Glomerular endothelial cell (primary cell): ENCODE results near the gene ITGA1. TPM values are rescaled to one million over a fixed set of nuclear protein-coding genes. Genes with fewer than 3 reads are reported as not detected.

Experiments used
- DNase-seq: peaks from one replicate; pipeline ENCODE4 v3.0.0-alpha.2; 2011; ENCODE audit warnings: low read depth, low spot score; ENCODE audit errors: extremely low read depth
- total RNA-seq: library from RNA; depleted of rRNA; stranded (reverse); fragments of >200 nt; gene quantifications from 2 replicates; pipeline ENCODE4 v1.2.3, GENCODE V29; 2015

ITGA1 gene
- total RNA-seq, 1 donor from 2014 or later = 61.0 TPM

DNA sequence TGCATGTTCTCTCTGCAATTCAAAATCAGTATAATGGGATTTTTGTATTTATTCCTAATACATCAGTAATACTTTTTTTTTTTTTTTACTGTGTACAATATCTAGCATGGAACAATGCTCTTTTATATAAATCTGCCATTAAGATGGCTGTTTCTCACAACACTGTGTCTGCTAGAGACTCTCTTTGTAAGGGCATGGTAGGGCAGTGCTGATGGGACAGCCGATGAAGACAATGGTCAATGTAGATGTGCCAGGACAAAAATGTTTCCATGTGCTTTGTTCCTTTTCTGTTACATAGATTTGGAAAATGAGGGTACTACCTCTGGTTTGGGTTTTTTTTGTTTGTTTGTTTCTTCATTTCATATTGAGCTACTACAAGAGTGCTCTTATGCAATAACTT lies 106.1 kb downstream of the ITGA1 start:
- no peak for DNase-seq

DNA sequence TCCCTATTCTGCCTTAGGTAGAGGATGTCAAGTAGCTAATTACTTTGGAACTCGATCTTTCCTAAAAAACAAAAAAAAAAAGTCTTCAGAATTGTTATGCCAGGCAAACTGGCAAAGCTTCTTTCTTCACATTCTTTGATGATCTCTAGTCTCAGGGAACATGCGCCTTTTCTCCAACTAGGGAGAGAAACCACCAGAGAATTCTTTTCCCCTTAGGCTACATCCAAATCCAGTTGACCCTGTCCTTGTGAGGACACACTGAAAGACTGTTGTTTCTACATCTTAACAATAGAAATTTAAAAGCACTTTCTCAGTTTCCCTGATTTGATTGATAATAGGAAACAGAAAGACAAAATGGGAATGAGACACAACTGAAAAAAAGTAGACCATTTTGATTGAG lies 106.7 kb downstream of the ITGA1 start:
- no peak for DNase-seq

DNA sequence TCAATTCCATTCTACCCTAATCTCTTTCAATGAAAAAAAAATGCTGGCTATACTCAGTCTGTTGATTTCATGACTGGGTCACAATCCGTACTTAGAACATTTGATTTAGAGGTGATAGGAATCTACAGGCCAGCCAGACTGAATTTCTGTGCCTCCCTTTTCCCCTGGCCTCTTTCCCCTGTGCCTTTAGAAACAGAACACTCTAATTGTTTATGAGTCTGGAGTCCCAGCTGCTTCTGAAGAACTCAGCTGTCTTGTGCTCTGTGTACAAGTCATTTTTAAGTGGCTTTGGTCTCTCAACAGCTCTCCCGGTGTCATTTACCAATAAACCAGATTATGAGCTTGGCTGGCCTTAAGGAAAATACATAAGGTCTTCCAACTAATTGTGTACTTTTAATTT lies 107.4 kb downstream of the ITGA1 start:
- DNase-seq = no peak

DNA sequence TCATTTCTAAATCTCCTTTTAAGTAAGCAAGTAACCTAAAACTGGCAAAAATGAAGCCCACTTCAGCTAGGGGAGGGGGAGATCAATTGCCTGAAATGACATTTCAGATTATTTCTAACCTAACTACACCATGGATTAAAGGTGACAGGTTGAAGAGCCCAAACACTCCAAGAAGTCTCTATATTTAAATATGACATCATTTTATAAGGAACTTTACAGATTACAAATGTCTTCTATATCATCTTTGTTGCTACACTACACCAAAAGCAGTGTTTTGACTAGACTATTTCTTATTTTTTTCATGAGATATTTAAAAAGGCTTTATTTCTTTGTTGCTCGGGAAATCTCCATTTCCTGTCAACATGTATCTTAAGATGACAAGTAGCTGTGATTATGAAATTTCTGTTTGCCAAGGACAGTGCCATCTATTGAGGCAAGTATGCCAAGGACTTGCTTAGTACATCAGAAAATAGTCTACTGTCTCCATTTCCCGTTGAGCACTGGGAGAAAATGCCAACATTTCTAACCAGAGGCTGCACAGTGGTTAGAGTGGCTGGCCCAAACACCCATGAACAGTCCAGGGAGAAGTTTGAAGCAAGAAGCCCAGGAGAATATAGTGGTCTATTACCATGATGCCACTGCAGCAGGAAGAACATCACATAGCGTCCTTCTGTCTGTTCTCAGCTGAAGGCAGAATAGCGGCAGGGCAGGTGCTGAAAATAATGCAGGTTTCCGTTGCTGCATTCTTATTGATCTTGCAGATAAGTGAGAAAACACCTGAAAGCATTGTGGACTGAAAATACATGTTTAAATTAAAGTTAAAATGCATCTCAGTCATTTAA lies 108.1 kb downstream of the ITGA1 start:
- DNase-seq = no peak

DNA sequence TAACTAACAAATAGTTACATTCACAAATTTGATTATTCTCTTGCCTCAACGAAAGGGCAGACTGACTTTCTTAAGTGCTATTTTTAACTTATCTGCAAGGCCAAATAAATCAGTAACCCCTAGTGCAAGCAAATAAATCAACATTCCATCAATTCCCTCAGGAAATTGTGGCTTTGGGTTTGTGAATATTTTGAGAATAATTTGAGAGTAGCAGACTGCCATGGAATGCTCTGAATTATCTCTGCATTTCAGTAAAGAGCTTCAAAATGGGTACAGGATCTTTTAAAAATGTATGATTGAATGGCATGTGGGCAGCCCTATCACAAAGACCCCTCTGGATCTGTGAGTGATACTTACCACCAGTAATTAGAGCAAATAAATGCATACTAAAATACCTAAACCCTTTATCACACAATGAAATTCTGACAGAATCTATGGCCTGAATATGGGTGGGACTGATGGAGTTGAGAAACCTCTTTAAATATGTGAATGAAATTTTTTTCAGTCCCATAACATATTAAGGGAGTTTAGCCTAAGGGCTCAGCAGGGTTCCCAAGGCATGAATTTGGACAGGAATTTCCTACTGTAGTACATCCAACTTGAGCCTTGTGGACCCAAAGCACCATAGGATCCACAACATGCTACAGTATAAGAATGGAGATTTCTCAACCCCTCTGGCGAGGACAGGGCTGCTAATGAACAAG lies 109.0 kb downstream of the ITGA1 start:
- DNase-seq = no peak

DNA sequence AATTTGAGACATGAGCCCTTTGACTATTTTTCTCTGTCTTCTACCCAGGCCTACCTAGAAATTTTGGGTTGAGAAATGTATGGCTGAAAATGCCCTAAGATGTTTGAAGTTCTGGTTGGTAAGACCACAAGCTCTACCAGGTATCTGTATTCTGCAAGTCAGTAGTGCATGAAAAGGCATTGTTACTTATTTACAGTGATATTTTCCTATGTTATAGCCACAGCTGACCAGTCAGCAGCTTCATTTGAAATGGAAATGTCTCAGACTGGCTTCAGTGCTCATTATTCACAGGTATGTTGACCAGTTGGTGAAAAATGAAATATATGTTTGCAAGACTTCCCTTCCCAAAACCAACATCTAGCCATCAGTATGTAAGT lies 109.5 kb downstream of the ITGA1 start:
- DNase-seq = no peak

DNA sequence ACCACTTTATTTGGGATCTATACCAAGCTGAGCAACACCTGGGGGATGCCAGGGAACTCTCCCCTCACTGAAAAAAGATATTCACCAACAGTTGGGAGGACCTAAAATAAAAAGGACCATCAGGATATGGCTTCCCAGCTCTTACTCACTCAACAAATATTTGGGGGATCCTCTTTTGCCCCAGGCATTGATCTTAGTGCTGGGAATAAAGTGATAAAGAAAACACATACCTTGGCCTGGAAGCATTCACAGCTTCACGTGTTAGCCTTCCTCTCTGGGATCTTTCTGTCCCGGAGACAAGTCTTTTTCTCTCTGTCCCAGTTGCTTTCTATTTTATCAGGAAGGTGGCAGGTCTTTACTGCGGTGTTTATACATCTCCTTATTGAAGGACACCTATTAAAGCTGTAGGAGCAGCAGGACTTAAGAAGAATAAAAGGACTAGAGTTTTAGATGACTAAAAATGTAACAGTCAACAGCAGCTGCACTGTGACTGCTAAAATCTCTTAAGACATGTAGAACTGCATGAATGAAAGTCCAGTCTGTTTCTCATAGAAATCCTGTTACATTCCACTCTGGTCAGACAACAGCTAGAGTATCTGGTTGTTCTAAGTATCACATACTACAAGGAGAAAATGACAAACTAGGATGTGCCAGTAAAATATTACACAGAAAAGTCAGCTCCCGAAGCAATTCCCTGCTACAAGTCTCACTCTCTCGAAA lies 111.4 kb downstream of the ITGA1 start:
- DNase-seq = no peak

DNA sequence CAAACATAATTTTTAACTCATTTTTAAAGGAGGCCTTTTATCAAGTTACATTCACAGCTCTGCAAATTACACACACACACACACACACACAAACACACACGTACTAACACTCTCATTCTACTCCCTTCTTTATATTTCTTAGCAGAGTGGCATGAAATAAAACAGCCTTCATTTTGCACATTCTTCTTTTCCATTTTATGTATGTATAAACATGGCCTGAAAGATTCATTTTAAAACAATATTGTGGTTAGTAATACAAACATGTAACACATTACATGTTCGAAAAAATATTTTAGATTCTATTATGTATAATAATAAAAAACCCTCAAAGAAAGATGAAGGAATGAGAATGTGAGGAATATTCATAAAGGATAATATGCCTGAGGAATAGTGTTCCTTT lies 115.4 kb downstream of the ITGA1 start:
- DNase-seq = no peak

DNA sequence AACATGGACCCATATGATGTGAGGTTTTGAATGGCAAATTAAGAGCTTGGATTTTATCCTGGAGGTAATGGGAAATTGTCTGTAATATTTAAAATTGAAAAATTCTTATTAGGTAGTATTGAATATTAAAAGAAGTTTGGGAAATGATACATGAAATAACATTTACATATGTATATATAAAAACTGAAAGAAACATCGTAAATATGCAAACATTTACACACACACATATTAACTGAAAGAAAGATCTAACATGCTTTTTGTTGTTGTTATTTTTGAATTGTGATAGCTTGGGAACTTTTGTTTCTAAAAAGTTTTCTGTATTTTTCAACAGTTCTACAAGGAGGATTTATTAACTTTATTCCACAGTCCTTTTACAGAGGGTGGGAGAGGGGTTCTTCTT lies 118.6 kb downstream of the ITGA1 start:
- no peak for DNase-seq

DNA sequence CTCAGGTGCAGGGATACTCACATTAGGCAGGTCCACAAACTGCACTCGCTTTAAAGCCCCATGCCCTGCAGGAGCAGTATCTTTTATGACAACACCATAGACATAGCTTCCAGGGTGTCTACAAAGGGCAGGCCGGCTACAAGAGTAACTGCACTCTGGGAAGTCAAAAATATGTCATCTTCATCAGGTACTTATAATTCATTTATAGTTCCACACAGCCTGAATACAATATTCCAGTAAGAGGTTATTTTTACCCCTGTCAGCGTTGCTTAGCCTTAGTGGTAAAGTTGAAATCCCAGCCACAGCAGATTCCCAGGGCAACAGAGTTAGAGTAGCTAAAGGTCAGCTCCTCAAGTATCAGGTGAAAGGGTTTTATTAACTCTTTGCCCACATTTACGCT lies 119.1 kb downstream of the ITGA1 start:
- no peak for DNase-seq

DNA sequence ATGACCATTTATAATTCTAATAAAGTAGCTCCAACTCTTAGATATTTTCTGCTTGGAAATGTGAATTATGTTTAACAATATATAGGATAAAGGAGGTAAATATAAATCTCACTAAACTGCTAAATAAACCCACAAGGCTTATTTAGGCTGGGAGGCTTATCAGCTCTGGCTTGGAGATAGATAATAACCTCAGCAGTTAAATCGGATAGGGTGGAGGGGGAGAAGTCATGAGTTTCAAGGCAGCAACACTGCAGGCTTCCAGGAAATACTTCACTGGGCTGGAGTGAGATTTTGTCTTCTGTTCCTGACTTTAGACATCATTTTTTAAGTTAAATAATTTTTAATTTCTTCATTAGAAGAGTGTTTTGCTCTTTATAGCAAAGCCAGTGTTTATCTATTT lies 121.5 kb downstream of the ITGA1 start:
- DNase-seq = no peak

DNA sequence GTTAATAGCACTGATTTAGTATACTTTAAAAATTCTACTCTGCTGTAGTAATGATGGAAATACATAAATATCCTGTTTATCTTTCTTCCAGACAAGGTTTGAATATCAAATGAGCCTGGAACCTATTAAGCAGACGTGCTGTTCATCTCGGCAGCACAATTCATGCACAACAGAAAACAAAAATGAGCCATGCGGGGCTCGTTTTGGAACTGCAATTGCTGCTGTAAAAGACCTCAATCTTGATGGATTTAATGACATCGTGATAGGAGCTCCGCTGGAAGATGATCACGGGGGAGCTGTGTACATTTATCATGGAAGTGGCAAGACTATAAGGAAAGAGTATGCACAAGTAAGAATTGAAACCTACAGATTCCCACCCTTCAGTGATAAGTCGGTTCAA lies 122.4 kb downstream of the ITGA1 start:
- DNase-seq = no peak

DNA sequence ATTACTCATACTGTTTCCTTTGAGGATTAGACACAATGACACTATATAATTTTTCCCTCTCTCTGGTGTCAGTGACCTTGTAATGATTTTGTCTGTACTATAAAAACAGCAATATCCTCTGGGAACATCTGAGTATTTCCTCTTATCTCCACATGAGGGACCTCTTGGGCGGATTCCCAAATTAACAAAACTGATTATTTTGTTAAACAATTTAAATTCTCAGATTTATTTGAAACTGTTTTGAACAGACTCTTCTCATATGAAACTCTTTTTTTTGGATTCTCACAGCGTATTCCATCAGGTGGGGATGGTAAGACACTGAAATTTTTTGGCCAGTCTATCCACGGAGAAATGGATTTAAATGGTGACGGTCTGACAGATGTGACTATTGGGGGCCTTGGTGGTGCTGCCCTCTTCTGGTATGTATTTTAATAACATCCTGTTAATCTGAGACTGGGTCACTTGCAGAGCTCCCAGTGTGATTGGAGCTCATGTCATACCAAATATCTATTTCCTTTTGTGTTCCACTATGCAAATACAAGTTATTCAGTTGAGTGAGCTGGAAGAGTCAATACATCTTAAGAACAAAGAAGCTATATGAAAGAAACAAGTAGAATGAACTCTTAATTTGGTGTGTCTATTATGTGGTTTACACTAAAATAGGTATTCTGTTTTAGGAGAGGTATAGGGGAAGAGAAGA lies 127.6 kb downstream of the ITGA1 start:
- DNase-seq = peak; percentile 72

DNA sequence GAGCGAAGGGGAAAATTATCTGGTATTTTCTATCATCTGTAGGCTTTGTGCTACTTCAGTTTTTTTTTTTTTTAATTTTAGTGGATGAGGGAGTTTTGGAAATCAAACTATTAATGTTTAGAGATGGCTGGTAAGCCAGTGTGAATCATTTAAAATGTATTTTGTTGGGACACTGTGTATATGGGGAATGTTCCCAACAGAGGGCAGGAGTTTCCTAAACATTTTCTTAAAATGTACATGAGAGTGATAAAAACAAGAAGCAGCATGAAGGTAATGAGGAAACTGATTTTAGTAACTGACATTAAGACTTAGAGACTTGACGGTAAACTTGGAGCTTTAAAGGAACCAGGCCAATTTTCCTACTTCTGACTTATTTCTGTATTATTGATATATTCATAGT lies 133.2 kb downstream of the ITGA1 start:
- no peak for DNase-seq

DNA sequence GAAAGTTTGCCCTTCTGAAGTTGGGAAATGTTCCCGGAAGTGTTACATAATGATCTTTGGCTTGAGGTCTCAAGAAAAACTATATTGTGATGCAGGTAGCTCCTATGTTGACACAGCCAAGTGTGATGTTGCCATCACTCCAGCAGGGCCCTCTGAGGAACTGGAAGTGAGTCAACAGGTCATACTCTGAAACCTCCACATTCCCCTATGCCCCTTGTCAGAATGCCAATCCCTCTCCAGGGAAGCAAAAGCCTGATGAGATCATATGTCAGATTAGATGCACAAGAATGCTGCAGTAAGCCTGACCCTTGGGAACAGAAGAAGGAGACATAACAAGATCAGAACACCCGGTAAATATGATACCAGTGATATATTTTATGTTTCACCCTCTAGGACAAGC lies 134.7 kb downstream of the ITGA1 start:
- peak; percentile 91 for DNase-seq

DNA sequence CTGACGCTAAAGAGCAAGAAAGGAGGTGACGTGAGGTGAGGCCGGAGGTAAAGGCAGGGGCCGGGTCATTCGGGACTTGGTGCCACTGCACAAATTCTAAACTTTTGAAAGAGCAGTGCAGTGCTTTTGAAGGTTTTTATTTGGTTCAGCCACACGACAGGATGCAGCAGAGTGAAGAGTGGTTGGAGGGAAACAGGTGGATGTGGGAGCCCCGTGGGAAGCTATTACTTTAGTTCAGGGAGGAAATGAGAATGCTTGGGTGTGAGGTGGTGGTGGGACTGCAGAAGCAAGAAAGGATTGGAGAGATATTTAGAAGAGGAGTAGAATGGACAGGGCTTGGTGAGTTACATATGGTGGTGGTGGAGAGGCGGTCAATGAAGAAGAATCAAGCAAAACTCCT lies 136.7 kb downstream of the ITGA1 start:
- DNase-seq = no peak

DNA sequence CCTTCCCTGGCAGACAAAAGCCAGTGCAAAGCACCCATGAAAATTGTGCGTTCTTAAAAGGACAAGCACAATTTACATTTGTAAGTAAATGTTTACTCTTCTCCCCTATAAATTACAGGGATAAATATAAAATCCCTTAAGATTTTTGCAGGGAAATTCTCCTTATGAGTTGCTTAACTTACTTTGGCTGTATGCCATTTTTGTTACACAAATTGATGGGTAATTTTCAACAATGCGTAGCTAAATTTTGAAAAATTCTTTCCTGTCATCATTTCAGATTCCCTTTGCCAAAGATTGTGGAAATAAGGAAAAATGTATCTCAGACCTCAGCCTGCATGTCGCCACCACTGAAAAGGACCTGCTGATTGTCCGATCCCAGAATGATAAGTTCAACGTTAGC lies 137.3 kb downstream of the ITGA1 start:
- DNase-seq = no peak

DNA sequence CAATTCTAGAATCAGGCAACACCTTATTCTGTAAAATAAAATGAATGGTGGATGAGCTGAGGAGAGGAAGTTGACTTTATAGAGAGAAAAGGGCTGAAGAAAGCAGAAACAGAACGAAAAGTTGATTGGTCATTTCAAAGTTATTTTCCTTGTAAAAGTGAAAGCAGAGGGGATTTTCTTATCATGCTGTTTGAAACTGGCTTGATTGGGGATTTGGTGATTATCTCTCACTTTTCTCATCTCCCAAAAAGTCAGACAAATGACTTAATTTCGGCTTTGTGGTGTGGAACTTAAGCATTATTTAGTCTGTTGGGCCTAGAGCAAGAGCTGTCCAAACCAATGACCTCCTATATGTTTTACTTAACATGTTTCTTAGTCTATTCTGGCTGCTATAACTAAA lies 141.0 kb downstream of the ITGA1 start:
- no peak for DNase-seq

DNA sequence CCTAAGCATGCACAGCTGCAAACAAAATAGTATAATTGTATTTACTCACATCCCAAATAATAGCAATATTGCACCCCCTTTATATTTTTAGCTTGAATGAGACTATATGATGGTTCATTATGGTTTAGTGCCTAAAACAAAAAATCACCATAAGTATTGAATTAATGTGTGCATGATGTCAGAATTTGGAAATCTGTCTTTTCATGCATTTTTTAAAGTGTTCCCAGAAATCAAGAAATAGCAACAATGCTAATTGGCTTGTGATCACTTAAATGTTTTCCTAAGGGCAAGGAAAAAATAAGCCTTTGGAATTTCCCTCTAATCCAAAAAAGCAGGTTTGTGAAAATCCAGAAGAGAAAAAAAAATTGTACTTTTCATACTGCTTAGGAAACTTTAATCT lies 150.5 kb downstream of the ITGA1 start:
- DNase-seq = no peak

DNA sequence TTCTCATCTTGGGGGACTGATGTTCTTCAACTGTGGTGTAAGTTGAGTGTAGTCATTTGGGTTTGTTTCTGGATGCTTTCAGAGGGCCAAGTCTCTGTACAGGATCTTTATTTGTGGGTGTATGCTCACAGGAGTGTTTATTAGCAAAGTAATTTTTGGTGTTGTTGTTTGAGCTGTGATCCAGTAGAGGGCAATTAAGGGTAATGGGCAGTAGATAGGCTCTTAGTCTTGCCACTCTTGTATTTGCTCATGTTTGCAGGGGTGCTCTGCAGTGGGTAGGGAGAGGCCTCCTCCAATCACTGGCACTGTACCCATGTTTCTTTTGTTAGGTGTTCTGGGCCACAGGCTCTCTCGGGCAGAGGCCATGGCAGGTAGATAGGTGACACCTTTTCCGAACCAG lies 155.6 kb downstream of the ITGA1 start:
- DNase-seq = no peak

DNA sequence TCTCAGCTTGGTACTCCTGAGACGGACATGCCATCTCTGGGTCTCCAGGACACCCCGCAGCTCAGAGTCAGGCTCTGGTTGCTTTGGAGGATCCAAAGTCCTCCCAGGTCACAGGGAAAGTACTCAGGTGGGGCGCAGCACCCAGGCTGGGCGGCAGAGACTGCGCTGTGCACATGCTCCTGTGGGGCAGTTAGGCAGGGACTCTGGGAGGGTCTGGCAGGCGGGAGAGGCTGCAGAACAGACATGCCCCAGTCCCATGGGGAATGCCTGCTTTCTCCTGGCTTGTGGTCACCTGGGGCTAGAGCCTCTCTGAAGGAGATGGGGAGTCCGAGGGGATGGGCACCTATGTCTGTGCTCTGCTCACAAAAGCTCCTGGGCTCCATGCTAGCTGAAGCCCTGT lies 156.1 kb downstream of the ITGA1 start:
- DNase-seq = no peak
